Pancreas (tissue), 10 donors: Measurements from ENCODE around the gene TSKS. TPM values are rescaled to one million over a fixed set of nuclear protein-coding genes. Genes with fewer than 3 reads are reported as not detected.

Experiments
- ATAC-seq, 4 donors: fragments of 200-7000 bp; cut with Tn5 transposase; one replicate each; pipeline versions ENCODE4 v1.8.0 to v1.9.1; 2020; ENCODE audit warnings: mild to moderate bottlenecking in 4 of 4, moderate library complexity in 4 of 4
- DNase-seq, 6 donors: peaks; one replicate each; pipeline ENCODE4 v3.0.0-alpha.2; 2020
- FAIRE-seq: peaks from 2 replicates; lab custom pipeline; 2012; peaks lifted over from hg19 to GRCh38; lab: Jason Lieb, UNC
- H3K27ac ChIP-seq, 4 donors: fragments of 200-600 bp; sonication (generic); 1 replicate in 3 of 4; 2 replicates in 1 of 4; pipeline versions ENCODE4 v1.5.0 to v1.8.0; 2020
- H3K27me3 ChIP-seq, 4 donors: fragments of 200-600 bp; one replicate each; pipeline ENCODE4 v1.8.0; 2021
- H3K36me3 ChIP-seq, 3 donors: fragments of 200-600 bp; sonication (generic) in 1 of 3; one replicate each; pipeline versions ENCODE4 v1.5.0 to v1.8.0; 2020 to 2021
- H3K4me1 ChIP-seq, 3 donors: fragments of 200-600 bp; one replicate each; pipeline ENCODE4 v1.8.0; 2021
- H3K4me3 ChIP-seq, 4 donors: fragments of 200-600 bp; sonication (generic) in 2 of 4; one replicate each; pipeline versions ENCODE4 v1.5.0 to v1.8.0; 2020 to 2021
- H3K9me3 ChIP-seq, 4 donors: fragments of 200-600 bp; one replicate each; pipeline ENCODE4 v1.8.0; 2021
- CTCF ChIP-seq, 4 donors: fragments of 200-600 bp; sonication (generic) in 3 of 4; IDR thresholded peaks; one replicate each; pipeline versions ENCODE4 v1.5.0 to v1.8.0; 2021; ENCODE audit warnings: antibody characterized with exemption in 4 of 4
- WGBS, 2 donors: extraction: QIAGEN DNeasy Blood & Tissue Kit; methylation state at CpG; one replicate each; pipeline ENCODE4 v1.1.7; 2013; 5-methylcytosine and 5-hydroxymethylcytosine counted together
- intact Hi-C, 3 donors: fragments of 100-400 bp; cut with DNase I; formaldehyde crosslinking; loops; one replicate each; pipeline versions ENCODE4 v1.11.1 to v1.14.2; 2022
- polyA plus RNA-seq, 2 donors: library from polyadenylated mRNA; stranded (reverse); fragments of 200-250 nt; gene quantifications; one replicate each; pipeline ENCODE4 v1.2.3, GENCODE V29; 2013
- total RNA-seq, 6 donors: library from RNA; stranded (reverse); fragmentation: NEBNext Ultra II Directional in 4 of 6; extraction: Animal tissue kit (Norgen Biotek cat#: 25700) in 4 of 6; gene quantifications; one replicate each; pipeline versions ENCODE4 v1.2.1 to v1.2.4, GENCODE V29; 2021 to 2023
- donor health status: healthy with polysubstance abuse.
- donor health status: DM: no; HTN: no; CAD: no; lungs with moderate emphysema.
- donor health status: DM: no; HTN: no; CAD: no.
- donor health status: control.
- donor health status: control.
- donor health status: Bipolar disorder and iron deficiency.
- donor health status: DM: yes; HTN: yes; CAD: no.
- donor health status: DM: no; HTN: no; CAD: no.
- donor health status: DM: no; HTN: no; CAD: no.
- donor health status: DM: yes; HTN: yes; CAD: no.

TSKS gene
- total and polyA plus RNA-seq, 8 donors, result 0.08 to 0.76 (median 0.34) TPM; not detected in 3

- ATAC-seq (peak; percentile 89 to 95 (median 91)), DNase-seq (peak; percentile 95 to 100 (median 100)), FAIRE-seq (peak; percentile 96)
- H3K9me3 ChIP-seq, result no peaks in the 10 kb centered on the region
- peak overlapping the region; percentile 51 to 70 (median 68) for H3K4me3 ChIP-seq
- peak overlapping the region; percentile 75 to 90 (median 84) for H3K27ac ChIP-seq
- no peaks in the 10 kb centered on the region for H3K36me3 ChIP-seq
- H3K4me1 ChIP-seq, result peaks cover 0 to 19% (median 0%) of the 10 kb centered on the region in 3 donors
- TF ChIP-seq CTCF (IDR thresholded peaks at IDR 0.05), result no peak
- WGBS, 2 donors, result 1% methylated on average over 46 to 53 of the region's 53 CpGs
- intact Hi-C loops, result no loop called here
- no peaks in the 10 kb centered on the region for H3K27me3 ChIP-seq
Measured at GRCh38 chr19:49766007-49766929, 3.2 kb upstream of the TSKS start.

GRCh38 chr19:49764341-49764740 is 1.2 kb upstream of the TSKS start:
- no peak for TF ChIP-seq CTCF (IDR thresholded peaks at IDR 0.05)
- H3K27me3 ChIP-seq, result no peaks in the 10 kb centered on the region
- H3K36me3 ChIP-seq, result no peaks in the 10 kb centered on the region
- whole genome bisulfite sequencing, 2 donors, result 88 to 90% methylated on average over 8 of the region's 8 CpGs
- no peak overlapping the region for H3K27ac ChIP-seq
- ATAC-seq (no peak), DNase-seq (no peak), FAIRE-seq (no peak)
- peaks cover 0 to 19% (median 0%) of the 10 kb centered on the region in 3 donors for H3K4me1 ChIP-seq
- intact Hi-C loops, result no loop called here
- H3K4me3 ChIP-seq, result no peak overlapping the region
- H3K9me3 ChIP-seq, result no peaks in the 10 kb centered on the region

- FAIRE-seq, result no peak
- ATAC-seq, result no peak
- DNase-seq, result no peak
Measured at GRCh38 chr19:49761625-49762311, 1.3 kb downstream of the TSKS start.

GRCh38 chr19:49761249-49761624 is 1.9 kb downstream of the TSKS start:
- 57 to 95% methylated on average over 1 of the region's 1 CpG for whole genome bisulfite sequencing, 2 donors
- Histone ChIP-seq H3K27me3 (no peaks in the 10 kb centered on the region), H3K27ac (no peak overlapping the region), H3K36me3 (no peaks in the 10 kb centered on the region), H3K4me1 (peaks cover 0 to 7% (median 0%) of the 10 kb centered on the region in 3 donors), H3K4me3 (no peak overlapping the region), H3K9me3 (no peaks in the 10 kb centered on the region)
- intact Hi-C loops, result no loop called here
- no peak for TF ChIP-seq CTCF (IDR thresholded peaks at IDR 0.05)
- FAIRE-seq (no peak), DNase-seq (no peak), ATAC-seq (no peak)

More at GRCh38 chr19:49761625-49762311, 1.3 kb downstream of the TSKS start:
- no peak for TF ChIP-seq CTCF (IDR thresholded peaks at IDR 0.05)
- no peaks in the 10 kb centered on the region for H3K9me3 ChIP-seq
- no peak overlapping the region for H3K27ac ChIP-seq
- peaks cover 0 to 7% (median 0%) of the 10 kb centered on the region in 3 donors for H3K4me1 ChIP-seq
- H3K27me3 ChIP-seq, result no peaks in the 10 kb centered on the region
- H3K4me3 ChIP-seq, result no peak overlapping the region
- no peaks in the 10 kb centered on the region for H3K36me3 ChIP-seq
- WGBS, 2 donors, result 66 to 71% methylated on average over 16 of the region's 16 CpGs
- intact Hi-C loops, result no loop called here
